Femur (tissue), 1 donor: ENCODE results near the gene FBXO22.
"Not testable (repeated sequence)": the region's sequence is repeated elsewhere in the genome, so short reads cannot be mapped to it uniquely, and the experiment has no call there.

ENCODE experiments used
- DNase-seq: peaks from one replicate; pipeline ENCODE4 v3.0.0-alpha.2; 2017

The FBXO22 gene

GRCh38 chr15:75903331-75904239 is at the start of gene FBXO22:
Gene FBXO22 (plus strand): TSS chr15:75903878. CDS start chr15:75903964, 86 bp downstream.
- peak; percentile 94 for DNase-seq

- DNase-seq, result no peak
These were observed 45.8 kb upstream of the FBXO22 start for GRCh38 chr15:75857886-75858285.

- no peak for DNase-seq
These were observed 41.8 kb upstream of the FBXO22 start for GRCh38 chr15:75861750-75862402.

- DNase-seq, result no peak
These were observed 40.9 kb upstream of the FBXO22 start for GRCh38 chr15:75862796-75863195.

GRCh38 chr15:75864213-75865059 is 39.2 kb upstream of the FBXO22 start:
- no peak for DNase-seq

- not testable (repeated sequence) for DNase-seq
These were observed 37.6 kb upstream of the FBXO22 start for GRCh38 chr15:75866045-75866444.

- DNase-seq, result no peak
These were observed 36.8 kb upstream of the FBXO22 start for GRCh38 chr15:75866916-75867315.

- DNase-seq, result no peak
These were observed 36.2 kb upstream of the FBXO22 start for GRCh38 chr15:75867449-75867848.

- DNase-seq, result no peak
These were observed 35.7 kb upstream of the FBXO22 start for GRCh38 chr15:75868019-75868418.

- DNase-seq, result no peak
These were observed 34.2 kb upstream of the FBXO22 start for GRCh38 chr15:75869446-75869845.

- not testable (repeated sequence) for DNase-seq
These were observed 32.1 kb upstream of the FBXO22 start for GRCh38 chr15:75871589-75871988.

GRCh38 chr15:75872403-75872990 is 31.2 kb upstream of the FBXO22 start:
- no peak for DNase-seq

- DNase-seq, result no peak
These were observed 19.6 kb upstream of the FBXO22 start for GRCh38 chr15:75884041-75884440.

GRCh38 chr15:75887178-75887577 is 16.5 kb upstream of the FBXO22 start:
- DNase-seq, result no peak

GRCh38 chr15:75891895-75892294 is 11.8 kb upstream of the FBXO22 start:
- DNase-seq, result no peak

- no peak for DNase-seq
These were observed 7.9 kb upstream of the FBXO22 start for GRCh38 chr15:75895731-75896130.

GRCh38 chr15:75900577-75900976 is 3.1 kb upstream of the FBXO22 start:
- no peak for DNase-seq

- peak; percentile 38 for DNase-seq
These were observed 1.5 kb upstream of the FBXO22 start for GRCh38 chr15:75902129-75902557.

- no peak for DNase-seq
These were observed 1.6 kb downstream of the FBXO22 start for GRCh38 chr15:75905231-75905630.

GRCh38 chr15:75910355-75910754 is 6.7 kb downstream of the FBXO22 start:
- DNase-seq, result not testable (repeated sequence)

- DNase-seq, result no peak
These were observed 13.3 kb downstream of the FBXO22 start for GRCh38 chr15:75916978-75917377.

- no peak for DNase-seq
These were observed 14.5 kb downstream of the FBXO22 start for GRCh38 chr15:75918135-75918534.

- peak; percentile 66 for DNase-seq
These were observed 16.4 kb downstream of the FBXO22 start for GRCh38 chr15:75920079-75920478.
